ENCODE data around the gene ADGRD1.
A peak's percentile ranks its signal among the peaks of the same experiment; 100 is the strongest.

ADGRD1 gene

GRCh38 chr12:131106349-131106941 is 152.7 kb downstream of the ADGRD1 start:
- peak; percentile 45 for DNase-seq

- DNase-seq, result no peak
These were observed 154.7 kb downstream of the ADGRD1 start for GRCh38 chr12:131108177-131108955.

- no peak for DNase-seq
These were observed 157.7 kb downstream of the ADGRD1 start for GRCh38 chr12:131111446-131111845.

DNA sequence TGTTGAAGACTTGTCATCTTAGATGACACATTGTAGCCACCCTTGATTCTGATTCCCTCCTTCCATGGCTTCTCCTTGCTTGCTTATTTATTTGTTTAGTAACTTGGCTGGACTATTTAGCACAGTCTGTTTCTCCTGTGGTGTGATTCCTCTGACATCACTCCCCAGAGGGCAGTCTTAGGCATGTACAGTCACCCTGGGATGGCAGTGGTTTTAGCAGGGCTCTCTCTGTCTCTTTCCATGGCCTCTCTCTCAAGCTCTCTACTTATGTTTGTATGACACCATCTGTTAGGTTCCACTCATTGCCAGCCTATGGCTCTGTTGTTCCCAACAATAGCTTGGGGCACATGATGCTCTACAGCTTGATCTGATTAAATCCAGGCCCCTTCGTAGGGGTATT is 158.3 kb downstream of the ADGRD1 start:
- no peak for DNase-seq

GRCh38 chr12:131112700-131113290 is 159.1 kb downstream of the ADGRD1 start:
- DNase-seq, result no peak

DNA sequence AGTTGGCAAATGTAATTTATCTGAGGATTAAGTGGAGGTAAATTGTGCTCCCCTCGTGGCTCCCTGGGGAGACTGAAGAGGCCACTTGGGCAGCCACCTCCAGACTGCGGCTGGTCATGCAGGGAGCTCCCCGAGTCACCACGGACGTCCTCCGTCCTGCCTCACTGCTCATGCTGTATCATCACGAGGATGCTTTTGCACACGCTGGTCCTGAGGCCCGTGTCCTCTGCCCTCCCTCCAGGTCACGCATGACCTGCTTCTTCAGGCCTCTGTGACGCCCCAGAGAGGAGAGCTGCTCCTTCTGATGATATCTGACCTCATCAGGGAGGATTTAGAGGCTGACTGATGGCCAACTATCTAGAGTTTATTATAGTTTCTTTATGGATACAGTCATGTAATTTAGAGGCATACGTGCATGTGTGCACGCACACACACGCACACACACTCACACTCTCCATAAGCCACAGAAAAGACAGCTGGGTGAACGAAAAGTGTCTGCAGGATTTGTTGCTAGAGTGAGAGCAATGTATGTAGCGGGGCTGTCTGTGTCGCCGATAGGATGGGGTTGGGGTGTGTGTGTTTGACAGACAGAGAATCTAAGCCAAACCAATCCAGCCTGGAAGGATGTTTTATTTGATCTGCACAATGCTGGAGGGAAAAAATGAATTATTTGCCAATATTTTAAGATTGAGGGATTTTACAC is 160.0 kb downstream of the ADGRD1 start:
- no peak for DNase-seq

GRCh38 chr12:131114271-131114670 is 160.6 kb downstream of the ADGRD1 start:
- no peak for DNase-seq

DNA sequence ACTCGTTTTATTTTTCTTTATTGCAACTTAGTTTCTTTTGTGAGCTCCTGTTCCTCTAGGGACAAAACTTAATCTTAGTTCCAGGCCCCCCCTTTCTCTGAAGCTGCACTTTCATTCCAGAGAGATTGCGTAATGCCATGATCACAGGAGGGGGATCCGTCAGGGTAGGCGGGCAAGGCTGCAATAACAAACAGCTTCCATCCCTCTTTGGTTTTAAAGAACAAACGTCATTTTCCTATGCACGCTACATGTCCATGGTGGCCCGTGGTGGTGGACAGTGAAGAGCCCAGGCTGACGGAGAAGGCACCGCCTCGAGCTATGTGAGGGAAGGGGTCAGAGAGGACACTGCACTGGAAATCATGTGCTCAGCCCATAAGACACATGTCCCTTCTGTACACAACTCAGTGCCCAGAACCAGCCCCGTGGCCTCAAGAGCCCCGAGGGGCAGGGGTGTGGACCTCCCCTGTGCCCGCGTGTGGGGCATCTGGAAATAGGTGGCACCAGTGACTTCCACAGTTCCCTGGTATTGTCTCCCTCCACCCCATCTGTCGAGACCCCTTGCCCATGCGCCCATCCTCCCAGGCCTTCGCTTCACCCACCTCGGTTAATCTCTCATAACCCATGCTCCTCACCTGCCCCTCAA is 161.4 kb downstream of the ADGRD1 start:
- DNase-seq, result no peak

DNA sequence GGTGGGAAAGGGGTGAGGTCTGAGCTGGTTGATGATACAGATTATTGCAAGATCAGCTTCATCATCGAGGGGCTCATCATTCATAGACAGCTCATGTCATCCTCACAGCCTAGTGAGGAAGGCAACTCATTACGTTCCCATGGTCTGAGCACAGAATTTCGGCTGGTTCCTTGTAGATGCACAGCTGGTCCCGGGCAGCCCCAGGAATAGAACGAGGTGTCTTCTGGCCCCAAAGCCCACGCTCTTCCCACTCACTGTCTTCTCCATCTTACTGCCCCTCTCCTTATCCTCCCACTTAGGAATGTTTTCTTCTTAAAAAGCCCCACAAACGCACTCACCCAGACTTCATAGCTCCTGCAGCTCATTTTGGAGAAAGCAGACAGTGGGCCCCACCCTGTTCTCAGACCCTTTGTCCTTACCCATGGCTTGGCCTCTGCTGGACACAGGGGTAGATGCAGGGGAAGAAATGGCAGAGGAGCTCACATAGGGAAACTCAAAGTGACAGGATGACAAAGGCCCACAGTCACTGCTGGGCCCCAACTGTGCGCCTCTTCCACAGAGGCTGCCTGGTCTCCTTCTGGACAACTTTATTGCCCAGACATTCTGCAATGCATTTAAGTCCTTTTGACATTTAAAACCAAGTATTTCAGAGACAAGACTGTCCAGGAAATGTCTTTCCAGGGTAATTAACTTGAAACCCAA is 162.2 kb downstream of the ADGRD1 start:
- peak; percentile 1 for DNase-seq

DNA sequence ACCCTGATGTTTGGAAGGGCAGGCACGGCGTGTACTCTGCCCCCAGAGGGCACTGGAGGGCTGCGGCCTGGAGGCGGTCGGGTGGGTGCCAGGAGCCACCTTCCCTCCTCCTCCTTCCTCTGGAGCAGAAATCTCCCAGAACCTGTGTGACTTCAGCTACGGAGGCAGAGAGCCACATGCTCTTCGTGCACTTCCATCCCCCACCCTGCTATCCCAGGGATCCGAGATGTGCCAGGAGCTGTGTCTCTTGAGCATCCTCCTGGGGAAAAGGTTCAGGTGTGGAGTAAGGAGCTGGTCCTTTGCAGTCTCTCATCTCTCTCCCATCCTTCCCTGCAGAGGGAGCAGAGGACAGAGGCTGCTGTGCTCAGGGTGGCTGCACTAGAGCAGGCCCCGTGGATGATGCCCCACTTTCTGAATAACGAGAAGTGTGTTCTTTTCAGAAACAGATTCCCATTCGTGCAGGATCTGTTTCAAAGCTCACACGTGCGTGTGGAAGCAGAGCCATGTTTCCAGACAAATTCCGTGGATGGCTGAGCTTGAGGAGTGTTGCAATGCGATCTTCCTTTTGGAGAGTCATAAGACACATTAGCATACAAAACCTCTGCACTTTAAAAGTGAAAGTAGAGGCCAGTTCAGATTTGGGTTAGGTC is 162.9 kb downstream of the ADGRD1 start:
- DNase-seq, result peak; percentile 3

DNA sequence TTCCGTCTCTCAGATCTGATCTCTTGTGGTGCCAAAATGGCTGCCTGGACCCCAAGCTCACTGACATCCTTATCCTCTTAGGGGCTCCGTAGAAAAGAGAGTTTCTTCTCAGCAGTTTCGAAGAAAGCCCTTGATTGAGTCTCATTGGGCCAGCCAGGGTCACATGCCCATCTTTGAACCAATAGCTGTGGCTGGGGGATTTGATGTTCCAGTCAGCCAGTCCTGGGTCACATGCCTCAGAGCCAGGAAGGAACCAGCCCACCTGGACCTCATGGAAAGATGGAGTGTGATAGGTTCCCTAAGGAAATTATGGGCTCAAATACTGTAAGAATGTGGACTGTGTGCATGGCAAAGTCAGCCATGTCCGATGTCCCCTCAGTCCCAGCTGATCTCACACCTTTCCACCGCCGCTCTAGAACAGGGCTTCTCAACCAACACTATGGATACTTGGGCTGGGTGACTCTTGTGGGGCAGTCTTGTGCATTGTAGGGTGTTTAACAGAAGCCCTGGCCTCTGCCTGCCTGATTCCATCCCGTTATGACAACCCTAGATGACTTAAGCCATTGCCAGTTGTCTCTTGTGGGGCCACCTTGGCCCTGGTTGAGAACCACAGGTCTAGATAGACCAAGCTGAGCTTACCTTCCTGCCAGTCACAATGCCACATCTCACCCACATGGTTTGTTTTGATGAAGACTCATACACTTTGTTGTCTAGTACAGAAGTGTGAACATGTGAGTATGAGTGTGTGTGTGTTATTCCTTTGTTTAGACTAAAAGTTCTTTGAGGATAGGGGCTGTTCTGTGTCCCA is 163.9 kb downstream of the ADGRD1 start:
- DNase-seq, result peak; percentile 16

DNA sequence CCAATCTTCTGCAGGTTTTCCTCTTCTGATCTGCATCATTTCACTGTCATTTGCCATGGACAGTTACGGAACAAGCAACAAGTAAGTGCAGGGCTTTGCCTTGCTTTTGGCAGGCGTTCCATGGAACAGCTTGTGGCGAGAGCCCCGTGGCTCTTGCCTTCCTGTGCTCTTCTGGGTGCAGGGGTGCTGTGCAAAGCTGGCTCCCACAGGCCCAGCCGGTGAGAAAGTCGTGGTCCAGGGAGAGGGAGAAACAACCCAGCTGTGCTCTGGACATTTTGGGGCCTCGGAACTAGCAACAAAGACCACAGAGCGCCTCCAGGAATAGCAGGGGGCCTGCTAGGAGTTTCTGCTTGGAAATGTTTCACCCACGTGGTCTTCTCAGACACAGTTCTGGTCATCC is 164.7 kb downstream of the ADGRD1 start:
- DNase-seq, result peak; percentile 33

GRCh38 chr12:131119345-131119744 is 165.6 kb downstream of the ADGRD1 start:
- peak; percentile 21 for DNase-seq

- peak; percentile 42 for DNase-seq
These were observed 166.2 kb downstream of the ADGRD1 start for GRCh38 chr12:131119936-131120335.

DNA sequence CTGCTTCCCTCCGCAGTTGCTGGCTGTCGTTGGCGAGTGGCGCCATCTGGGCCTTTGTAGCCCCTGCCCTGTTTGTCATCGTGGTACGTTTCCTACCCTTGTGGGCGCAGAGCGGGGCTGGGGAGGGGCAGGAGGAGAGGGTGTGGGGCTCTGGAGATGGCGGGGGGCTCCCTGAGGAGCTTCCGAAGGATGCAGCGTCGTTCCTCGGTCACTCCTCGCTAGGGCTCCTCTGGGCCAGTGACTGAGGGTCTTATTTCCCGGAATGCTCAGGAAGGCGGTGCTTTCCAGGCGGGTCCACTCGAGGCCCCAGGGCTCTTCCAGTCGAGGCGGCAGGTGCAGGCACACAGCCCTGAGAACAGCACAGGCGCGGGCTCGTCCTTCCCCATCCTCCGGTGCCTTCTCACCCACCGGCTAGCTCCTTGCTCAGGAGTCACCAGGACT is 167.1 kb downstream of the ADGRD1 start:
- DNase-seq, result peak; percentile 50

DNA sequence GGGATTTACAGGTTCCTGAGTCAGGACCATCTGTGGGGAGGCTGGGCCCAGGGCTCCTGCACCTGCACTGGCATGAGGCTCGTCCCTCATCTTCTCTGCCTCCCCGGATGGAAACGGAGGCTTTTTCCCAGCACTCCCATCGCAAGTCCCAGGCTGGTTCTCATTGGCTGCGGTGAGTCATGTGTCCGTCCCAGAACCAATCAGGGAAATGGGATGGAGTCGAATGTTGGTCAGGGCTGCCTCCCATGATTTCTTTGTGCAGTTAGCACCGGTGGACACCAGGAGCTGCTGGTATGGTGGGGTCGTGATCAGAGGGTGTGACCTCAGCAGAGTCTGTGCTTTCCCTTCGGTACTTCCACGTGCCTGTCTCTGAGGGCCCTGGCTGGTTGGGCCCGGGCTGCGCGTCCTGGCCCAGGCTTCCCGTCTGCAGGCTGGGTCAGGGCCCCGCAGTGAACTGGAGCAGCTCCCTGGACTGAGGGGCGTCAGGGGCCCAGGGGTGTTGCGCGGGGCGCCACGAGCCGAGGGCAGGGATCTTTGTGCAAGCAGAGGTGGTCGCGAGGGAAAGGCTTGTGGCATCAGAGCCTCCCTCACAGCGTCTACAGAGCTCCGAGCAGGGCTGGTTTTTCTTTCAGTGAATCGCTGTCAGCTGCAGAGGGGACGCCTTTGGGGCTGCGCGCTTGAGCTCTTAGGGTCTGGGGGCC is 168.1 kb downstream of the ADGRD1 start:
- peak; percentile 48 for DNase-seq

- peak; percentile 31 for DNase-seq
These were observed 168.9 kb downstream of the ADGRD1 start for GRCh38 chr12:131122631-131123030.

DNA sequence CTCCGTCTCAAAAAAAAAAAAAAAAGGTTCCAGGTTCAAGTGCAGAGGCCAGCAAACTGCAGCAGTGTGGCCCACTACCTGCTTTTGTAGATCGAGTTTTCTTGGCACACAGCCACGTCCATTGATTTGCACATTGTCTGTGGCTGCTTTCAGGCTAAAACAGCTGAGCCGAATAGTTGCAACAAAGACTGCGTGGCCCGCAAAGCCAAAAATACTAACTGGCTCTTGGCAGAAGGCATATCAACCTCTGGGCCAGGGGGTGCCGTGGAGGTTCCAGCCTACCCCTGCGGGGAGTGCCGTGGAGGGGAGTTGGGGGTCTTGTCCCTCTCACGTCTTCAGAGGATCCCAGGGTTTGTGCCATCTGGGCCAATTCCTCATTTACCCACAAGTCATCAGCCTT is 170.1 kb downstream of the ADGRD1 start:
- DNase-seq, result peak; percentile 25

GRCh38 chr12:131124487-131125280 is 171.0 kb downstream of the ADGRD1 start:
- DNase-seq, result peak; percentile 12

Data from activated effector memory CD4-positive, alpha-beta T cell treated with anti-CD3 and anti-CD28 coated beads, Interleukin-2, amount 50 U/mL, for 16 hours (primary cell).